GM21367 (cell line): ENCODE measurements around the gene CKS2.

Experiments used
- ATAC-seq: cut with Tn5 transposase; IDR thresholded peaks from one replicate; pipeline ENCODE4 v1.9.1; 2021; ENCODE audit not compliant: unreplicated experiment

The CKS2 gene

DNA sequence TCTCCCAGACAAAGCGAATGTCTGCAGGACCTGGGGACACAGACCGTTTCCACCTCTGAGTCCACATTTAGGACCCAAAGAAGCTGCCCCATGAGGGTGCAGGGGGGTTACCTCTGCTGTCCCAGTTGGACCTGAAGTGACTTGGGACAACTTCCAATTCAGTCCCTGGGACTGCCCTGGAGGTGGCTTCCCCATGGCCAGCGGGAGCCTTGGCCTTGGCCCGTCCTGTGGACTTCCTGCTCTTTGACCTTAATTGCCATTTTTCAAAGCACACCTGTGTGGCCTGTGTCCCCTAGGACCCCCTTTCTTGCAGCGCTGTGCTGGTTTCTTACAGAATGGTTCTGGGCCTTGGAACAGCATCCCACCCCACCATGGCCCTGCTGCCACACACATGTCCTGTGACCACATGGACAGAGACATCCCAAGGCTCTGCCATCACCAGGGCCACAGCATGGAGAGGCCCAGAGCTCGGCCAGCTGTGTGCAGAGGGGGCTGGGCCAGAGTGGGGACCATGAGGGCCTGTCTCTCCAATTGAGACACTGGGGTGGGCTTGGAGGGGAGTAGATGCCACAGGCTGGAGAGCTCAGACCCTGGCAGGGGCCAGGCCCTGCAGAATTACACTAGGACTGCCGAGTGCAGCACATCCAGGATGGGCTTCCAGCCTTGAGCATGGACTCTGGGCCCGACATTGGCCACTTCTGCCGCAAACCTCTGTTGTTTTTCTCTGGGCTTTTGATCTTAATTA is 53.1 kb downstream of the CKS2 start:
- ATAC-seq = no peak

DNA sequence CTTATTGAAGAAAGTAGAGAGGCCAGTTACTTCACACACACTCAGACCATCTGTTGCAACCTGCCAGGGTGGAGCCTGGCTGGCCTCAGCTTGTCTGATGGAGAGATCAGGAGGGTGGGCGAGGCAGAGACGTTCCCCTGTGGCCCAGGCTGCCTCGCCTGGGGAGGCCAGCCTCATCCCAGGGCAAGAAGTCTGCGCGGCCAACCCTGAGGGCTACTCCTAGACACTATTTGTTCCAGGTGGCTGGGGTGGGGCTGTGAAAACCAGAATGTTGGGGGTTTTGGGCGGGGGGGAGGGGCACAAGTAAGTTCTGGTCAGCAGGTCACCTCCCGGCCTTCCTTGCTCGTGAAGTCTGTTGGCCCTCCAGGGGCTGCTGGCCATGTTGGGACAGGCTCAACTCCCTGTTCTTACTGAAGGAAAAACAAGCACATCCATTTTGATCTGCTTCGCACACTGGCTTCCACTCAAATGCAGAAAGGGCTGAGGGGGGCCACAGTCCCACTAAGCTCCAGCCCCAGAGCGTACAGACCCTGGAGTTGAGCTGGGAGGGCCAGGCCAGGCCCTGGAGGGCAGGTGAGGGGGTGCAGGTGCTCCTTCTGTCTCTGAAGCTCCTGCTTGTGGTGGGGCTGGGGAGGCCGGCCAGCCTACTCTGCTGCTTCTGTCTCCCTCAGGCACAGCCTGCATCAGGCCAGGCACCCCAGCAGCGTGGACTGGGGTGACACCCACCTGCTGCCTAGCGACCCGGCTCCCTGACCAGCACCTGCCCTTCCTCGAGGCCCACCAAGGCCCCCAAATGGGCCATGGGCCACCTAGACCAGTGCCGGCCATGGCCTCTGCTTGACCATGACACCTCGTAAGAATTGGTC is 53.9 kb downstream of the CKS2 start:
- no peak for ATAC-seq

DNA sequence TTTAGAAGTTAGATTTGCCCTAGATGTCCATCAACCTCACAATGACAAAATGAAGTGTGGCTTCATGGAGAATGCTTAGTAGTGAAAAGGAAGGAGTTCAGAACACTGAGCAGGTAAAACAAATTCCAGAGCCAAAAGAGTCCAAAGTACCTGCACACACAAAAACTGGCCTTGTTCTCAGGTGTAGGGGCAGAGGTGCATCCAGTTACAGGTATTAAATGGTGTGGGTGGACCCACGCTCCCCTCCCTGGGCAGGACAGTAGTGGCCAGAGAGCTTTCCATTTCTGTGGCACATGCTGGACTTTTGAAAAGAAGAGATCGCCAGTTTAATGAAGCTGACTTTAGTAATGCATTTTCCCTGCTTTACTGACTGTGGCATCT is 54.5 kb downstream of the CKS2 start:
- ATAC-seq = no peak
